ENCODE measurements around the gene SUMO2. TPM values are rescaled to one million over a fixed set of nuclear protein-coding genes. Genes with fewer than 3 reads are reported as not detected.

SUMO2 gene
- total and polyA plus RNA-seq, 2 experiments from 2014 or later: 139 to 890 TPM

DNA sequence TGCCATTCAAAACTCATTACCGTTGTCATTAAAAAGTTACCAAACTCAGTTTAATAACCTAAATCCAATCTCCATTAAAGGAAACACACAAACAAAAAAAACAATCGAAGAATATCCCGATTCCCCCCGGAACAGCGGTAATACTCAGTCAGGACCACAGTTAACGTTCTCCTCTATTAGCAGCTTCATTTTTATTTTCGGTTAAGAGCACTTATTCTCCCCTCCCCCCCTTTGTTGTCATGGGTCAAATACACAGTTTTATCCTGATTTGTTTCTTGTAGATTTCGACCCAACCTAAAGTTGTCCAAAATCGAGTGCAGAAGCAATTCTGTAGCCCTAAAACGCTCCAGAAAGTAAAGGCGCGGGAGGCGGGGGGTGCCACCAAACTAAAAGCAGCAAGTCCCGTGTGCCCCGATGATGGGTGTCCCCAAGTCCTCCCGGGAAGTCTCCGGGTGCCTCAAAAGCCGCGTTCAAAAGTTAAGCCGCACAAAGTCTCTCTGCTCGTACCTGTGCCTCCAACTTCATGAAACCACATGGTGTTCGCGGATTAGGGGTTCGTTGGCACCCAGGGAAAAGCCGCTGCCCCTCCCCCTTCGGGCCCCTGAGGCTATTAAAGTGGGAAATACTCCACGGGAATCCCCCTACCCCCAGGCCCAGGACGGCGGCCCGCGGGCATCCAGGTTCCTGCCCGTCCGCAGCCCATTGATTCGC is 996 bp downstream of the SUMO2 start (continued):
- TF ChIP-seq, protein P1, sequence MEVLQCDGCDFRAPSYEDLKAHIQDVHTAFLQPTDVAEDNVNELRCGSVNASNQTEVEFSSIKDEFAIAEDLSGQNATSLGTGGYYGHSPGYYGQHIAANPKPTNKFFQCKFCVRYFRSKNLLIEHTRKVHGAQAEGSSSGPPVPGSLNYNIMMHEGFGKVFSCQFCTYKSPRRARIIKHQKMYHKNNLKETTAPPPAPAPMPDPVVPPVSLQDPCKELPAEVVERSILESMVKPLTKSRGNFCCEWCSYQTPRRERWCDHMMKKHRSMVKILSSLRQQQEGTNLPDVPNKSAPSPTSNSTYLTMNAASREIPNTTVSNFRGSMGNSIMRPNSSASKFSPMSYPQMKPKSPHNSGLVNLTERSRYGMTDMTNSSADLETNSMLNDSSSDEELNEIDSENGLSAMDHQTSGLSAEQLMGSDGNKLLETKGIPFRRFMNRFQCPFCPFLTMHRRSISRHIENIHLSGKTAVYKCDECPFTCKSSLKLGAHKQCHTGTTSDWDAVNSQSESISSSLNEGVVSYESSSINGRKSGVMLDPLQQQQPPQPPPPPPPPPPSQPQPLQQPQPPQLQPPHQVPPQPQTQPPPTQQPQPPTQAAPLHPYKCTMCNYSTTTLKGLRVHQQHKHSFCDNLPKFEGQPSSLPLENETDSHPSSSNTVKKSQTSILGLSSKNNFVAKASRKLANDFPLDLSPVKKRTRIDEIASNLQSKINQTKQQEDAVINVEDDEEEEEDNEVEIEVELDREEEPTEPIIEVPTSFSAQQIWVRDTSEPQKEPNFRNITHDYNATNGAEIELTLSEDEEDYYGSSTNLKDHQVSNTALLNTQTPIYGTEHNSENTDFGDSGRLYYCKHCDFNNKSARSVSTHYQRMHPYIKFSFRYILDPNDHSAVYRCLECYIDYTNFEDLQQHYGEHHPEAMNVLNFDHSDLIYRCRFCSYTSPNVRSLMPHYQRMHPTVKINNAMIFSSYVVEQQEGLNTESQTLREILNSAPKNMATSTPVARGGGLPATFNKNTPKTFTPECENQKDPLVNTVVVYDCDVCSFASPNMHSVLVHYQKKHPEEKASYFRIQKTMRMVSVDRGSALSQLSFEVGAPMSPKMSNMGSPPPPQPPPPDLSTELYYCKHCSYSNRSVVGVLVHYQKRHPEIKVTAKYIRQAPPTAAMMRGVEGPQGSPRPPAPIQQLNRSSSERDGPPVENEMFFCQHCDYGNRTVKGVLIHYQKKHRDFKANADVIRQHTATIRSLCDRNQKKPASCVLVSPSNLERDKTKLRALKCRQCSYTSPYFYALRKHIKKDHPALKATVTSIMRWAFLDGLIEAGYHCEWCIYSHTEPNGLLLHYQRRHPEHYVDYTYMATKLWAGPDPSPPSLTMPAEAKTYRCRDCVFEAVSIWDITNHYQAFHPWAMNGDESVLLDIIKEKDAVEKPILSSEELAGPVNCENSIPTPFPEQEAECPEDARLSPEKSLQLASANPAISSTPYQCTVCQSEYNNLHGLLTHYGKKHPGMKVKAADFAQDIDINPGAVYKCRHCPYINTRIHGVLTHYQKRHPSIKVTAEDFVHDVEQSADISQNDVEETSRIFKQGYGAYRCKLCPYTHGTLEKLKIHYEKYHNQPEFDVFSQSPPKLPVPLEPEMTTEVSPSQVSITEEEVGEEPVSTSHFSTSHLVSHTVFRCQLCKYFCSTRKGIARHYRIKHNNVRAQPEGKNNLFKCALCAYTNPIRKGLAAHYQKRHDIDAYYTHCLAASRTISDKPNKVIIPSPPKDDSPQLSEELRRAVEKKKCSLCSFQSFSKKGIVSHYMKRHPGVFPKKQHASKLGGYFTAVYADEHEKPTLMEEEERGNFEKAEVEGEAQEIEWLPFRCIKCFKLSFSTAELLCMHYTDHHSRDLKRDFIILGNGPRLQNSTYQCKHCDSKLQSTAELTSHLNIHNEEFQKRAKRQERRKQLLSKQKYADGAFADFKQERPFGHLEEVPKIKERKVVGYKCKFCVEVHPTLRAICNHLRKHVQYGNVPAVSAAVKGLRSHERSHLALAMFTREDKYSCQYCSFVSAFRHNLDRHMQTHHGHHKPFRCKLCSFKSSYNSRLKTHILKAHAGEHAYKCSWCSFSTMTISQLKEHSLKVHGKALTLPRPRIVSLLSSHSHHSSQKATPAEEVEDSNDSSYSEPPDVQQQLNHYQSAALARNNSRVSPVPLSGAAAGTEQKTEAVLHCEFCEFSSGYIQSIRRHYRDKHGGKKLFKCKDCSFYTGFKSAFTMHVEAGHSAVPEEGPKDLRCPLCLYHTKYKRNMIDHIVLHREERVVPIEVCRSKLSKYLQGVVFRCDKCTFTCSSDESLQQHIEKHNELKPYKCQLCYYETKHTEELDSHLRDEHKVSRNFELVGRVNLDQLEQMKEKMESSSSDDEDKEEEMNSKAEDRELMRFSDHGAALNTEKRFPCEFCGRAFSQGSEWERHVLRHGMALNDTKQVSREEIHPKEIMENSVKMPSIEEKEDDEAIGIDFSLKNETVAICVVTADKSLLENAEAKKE (CRISPR knock-in tag; IDR thresholded peaks at IDR 0.05): no peak
- TF ChIP-seq ZNF114 (CRISPR knock-in tag; IDR thresholded peaks at IDR 0.05): no peak
- TF ChIP-seq POLR2AphosphoS5 (IDR thresholded peaks at IDR 0.05; ENCODE audit: low read depth): no peak

DNA sequence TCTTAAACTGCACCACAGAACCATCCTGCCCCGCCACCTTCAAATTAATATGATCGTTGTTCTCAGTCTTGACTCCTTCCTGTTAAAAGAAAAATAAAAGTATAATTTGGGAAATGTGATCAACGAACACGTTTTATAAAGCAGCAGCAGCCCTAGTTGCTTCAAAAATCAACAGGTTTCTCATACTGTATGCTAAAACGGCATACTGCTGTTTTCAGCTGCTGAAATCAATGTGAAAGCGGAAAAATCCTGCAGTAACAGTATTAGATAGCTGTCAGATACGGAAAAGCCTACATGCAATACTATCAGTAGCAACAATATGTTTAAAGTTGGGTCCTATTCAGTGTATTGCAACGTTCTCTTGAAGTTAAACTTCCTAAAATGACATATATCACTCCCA is 1.6 kb downstream of the SUMO2 start:
- Mint-ChIP-seq H3K9me3 (peaks cover 4% of the 10 kb centered on the region; the same call in 1 of the 3 replicates), H3K4me3 (peak overlapping the region; percentile 90), H3K27ac (peak overlapping the region; percentile 72), H3K27me3 (ENCODE audit: insufficient read depth, low read depth, poor library complexity) (peaks cover 17% of the 10 kb centered on the region), H3K4me1 (peaks cover 21% of the 10 kb centered on the region), H3K36me3 (ENCODE audit: low read depth) (peaks cover 56% of the 10 kb centered on the region)
- Histone ChIP-seq H3K4me2 (peak overlapping the region; percentile 96), H3K27me3 (ENCODE audit: insufficient read depth) (no peaks in the 10 kb centered on the region), H3K79me2 (replicated peaks; ENCODE audit: insufficient read depth) (peaks cover 65% of the 10 kb centered on the region), H3K27ac (ENCODE audit: low read depth) (no peak overlapping the region), H3K4me1 (ENCODE audit: insufficient read depth) (0 out of 2 replicates have a peak, but pooled peaks cover 13% of the 10 kb centered on the region), H3K36me3 (ENCODE audit: insufficient read depth) (peaks cover 34% of the 10 kb centered on the region), H3K9me2 (ENCODE audit: insufficient read depth) (no peaks in the 10 kb centered on the region), H2AFZ (no peak overlapping the region), H3K4me3 (peak overlapping the region; percentile 85), H3F3A (replicated peaks; ENCODE audit: low read depth) (peaks cover 26% of the 10 kb centered on the region), H4K20me1 (replicated peaks; ENCODE audit: insufficient read depth) (peaks cover 43% of the 10 kb centered on the region)
- no peak for ATAC-seq
- no peak for DNase-seq (ENCODE audit: low spot score)
- TF ChIP-seq EZH2 (IDR thresholded peaks at IDR 0.05; ENCODE audit: low read depth, unreplicated experiment): no peak
- TF ChIP-seq ZNF114 (CRISPR knock-in tag; IDR thresholded peaks at IDR 0.05): no peak
- TF ChIP-seq EZH2phosphoT487 (IDR thresholded peaks at IDR 0.05; ENCODE audit: unreplicated experiment): no peak
- TF ChIP-seq NANOG (IDR thresholded peaks at IDR 0.05; ENCODE audit: borderline replicate concordance): no peak
- no peak for TF ChIP-seq STAT1 (IDR thresholded peaks at IDR 0.05; ENCODE audit: unreplicated experiment)
- TF ChIP-seq JUNB (IDR thresholded peaks at IDR 0.05; ENCODE audit: unreplicated experiment): no peak
- TF ChIP-seq, protein P2, sequence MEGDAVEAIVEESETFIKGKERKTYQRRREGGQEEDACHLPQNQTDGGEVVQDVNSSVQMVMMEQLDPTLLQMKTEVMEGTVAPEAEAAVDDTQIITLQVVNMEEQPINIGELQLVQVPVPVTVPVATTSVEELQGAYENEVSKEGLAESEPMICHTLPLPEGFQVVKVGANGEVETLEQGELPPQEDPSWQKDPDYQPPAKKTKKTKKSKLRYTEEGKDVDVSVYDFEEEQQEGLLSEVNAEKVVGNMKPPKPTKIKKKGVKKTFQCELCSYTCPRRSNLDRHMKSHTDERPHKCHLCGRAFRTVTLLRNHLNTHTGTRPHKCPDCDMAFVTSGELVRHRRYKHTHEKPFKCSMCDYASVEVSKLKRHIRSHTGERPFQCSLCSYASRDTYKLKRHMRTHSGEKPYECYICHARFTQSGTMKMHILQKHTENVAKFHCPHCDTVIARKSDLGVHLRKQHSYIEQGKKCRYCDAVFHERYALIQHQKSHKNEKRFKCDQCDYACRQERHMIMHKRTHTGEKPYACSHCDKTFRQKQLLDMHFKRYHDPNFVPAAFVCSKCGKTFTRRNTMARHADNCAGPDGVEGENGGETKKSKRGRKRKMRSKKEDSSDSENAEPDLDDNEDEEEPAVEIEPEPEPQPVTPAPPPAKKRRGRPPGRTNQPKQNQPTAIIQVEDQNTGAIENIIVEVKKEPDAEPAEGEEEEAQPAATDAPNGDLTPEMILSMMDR (conservative IDR thresholded peaks at IDR 0.05; ENCODE audit: low read depth in 2 of 2): no peak
- TF ChIP-seq POLR2AphosphoS5 (IDR thresholded peaks at IDR 0.05; ENCODE audit: low read depth): no peak
- TF ChIP-seq, protein P3, sequence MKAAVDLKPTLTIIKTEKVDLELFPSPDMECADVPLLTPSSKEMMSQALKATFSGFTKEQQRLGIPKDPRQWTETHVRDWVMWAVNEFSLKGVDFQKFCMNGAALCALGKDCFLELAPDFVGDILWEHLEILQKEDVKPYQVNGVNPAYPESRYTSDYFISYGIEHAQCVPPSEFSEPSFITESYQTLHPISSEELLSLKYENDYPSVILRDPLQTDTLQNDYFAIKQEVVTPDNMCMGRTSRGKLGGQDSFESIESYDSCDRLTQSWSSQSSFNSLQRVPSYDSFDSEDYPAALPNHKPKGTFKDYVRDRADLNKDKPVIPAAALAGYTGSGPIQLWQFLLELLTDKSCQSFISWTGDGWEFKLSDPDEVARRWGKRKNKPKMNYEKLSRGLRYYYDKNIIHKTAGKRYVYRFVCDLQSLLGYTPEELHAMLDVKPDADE (IDR thresholded peaks at IDR 0.05): no peak

Measured in GM23338 (cell line).